OCI-LY1 (cell line): ENCODE data around the gene HIBADH.

Experiments
- H2AFZ ChIP-seq: fragments of 200-600 bp; sonication (generic), shearing (Covaris generic); 2 replicates; pipeline ENCODE4 v1.6.0; 2014; ENCODE audit warnings: antibody characterized with exemption, mild to moderate bottlenecking, low read length
- H3F3A ChIP-seq: fragments of 200-600 bp; sonication (generic), shearing (Covaris generic); 2 replicates; pipeline ENCODE4 v1.6.0; 2014; ENCODE audit warnings: mild to moderate bottlenecking, antibody characterized with exemption, low read length, moderate library complexity; ENCODE audit not compliant: insufficient read depth
- H3K27ac ChIP-seq: fragments of 200-600 bp; sonication (generic); 2 replicates; pipeline ENCODE4 v1.5.1; 2014; ENCODE audit warnings: low read length, mixed run types, mild to moderate bottlenecking, low read depth; ENCODE audit not compliant: poor library complexity, severe bottlenecking
- H3K27me3 ChIP-seq: fragments of 200-600 bp; sonication (generic); 2 replicates; pipeline ENCODE4 v1.6.0; 2014; ENCODE audit warnings: antibody characterized with exemption, mild to moderate bottlenecking, low read length, moderate library complexity; ENCODE audit not compliant: insufficient read depth
- H3K36me3 ChIP-seq: fragments of 200-600 bp; sonication (generic); 2 replicates; pipeline ENCODE4 v1.6.1; 2014; ENCODE audit warnings: mild to moderate bottlenecking, antibody characterized with exemption, low read length, moderate library complexity, mixed read lengths; ENCODE audit not compliant: insufficient read depth
- H3K4me1 ChIP-seq: fragments of 200-600 bp; sonication (generic); 2 replicates; pipeline ENCODE4 v1.5.1; 2014; ENCODE audit warnings: mild to moderate bottlenecking, low read length, moderate library complexity; ENCODE audit not compliant: insufficient read depth, severe bottlenecking
- H3K4me2 ChIP-seq: fragments of 200-600 bp; sonication (generic), shearing (Covaris generic); 2 replicates; pipeline ENCODE4 v1.6.1; 2014; ENCODE audit warnings: low read length
- H3K4me3 ChIP-seq: fragments of 200-600 bp; sonication (generic); 2 replicates; pipeline ENCODE4 v1.5.1; 2014; ENCODE audit warnings: low read length, low read depth, mild to moderate bottlenecking, mixed read lengths; ENCODE audit not compliant: poor library complexity, severe bottlenecking
- H3K79me2 ChIP-seq: fragments of 200-600 bp; shearing (Covaris generic); 2 replicates; pipeline ENCODE4 v1.6.1; 2016; ENCODE audit warnings: mixed run types, low read length, mixed read lengths; ENCODE audit not compliant: insufficient read depth
- H3K9ac ChIP-seq: fragments of 200-600 bp; sonication (generic), shearing (Covaris generic); 2 replicates; pipeline ENCODE4 v1.6.1; 2014; ENCODE audit warnings: mild to moderate bottlenecking, low read length, mixed read lengths
- H3K9me2 ChIP-seq: fragments of 200-600 bp; sonication (generic), shearing (Covaris generic); 2 replicates; pipeline ENCODE4 v1.6.1; 2014; ENCODE audit warnings: low read depth, mild to moderate bottlenecking, low read length, mixed read lengths
- H3K9me3 ChIP-seq: fragments of 200-600 bp; shearing (Covaris generic); 2 replicates; pipeline ENCODE4 v1.6.1; 2014; ENCODE audit warnings: low read length, mixed read lengths
- H4K20me1 ChIP-seq: fragments of 200-600 bp; sonication (generic), shearing (Covaris generic); 2 replicates; pipeline ENCODE4 v1.6.0; 2016; ENCODE audit warnings: mild to moderate bottlenecking, low read length; ENCODE audit not compliant: insufficient read depth
- EZH2 ChIP-seq: fragments of 200-600 bp; sonication (generic), shearing (Covaris generic); IDR thresholded peaks from 2 replicates; pipeline ENCODE4 v1.8.0; 2017; ENCODE audit warnings: borderline replicate concordance, mixed run types, mild to moderate bottlenecking, antibody characterized with exemption, low read length, moderate library complexity, mixed read lengths
- TF ChIP-seq, protein P1 (sequence below): fragments of 200-600 bp; sonication (generic), shearing (Covaris generic); IDR thresholded peaks from 2 replicates; pipeline ENCODE4 v1.5.1; 2017; ENCODE audit warnings: mild to moderate bottlenecking, antibody characterized with exemption, low read length, moderate library complexity, mixed read lengths

The HIBADH gene

GRCh38 chr7:27487509-27487908, 175.2 kb downstream of the HIBADH start:
- no peak overlapping the region for H3K27ac ChIP-seq
- no peak overlapping the region for H3K4me3 ChIP-seq
- no peaks in the 10 kb centered on the region for H3F3A ChIP-seq
- H3K4me2 ChIP-seq = no peak overlapping the region
- no peaks in the 10 kb centered on the region for H3K9me2 ChIP-seq
- no peaks in the 10 kb centered on the region for H3K79me2 ChIP-seq
- H2AFZ ChIP-seq = no peak overlapping the region
- H3K9me3 ChIP-seq = no peaks in the 10 kb centered on the region
- no peaks in the 10 kb centered on the region; the same call in 1 of the 2 replicates for H3K27me3 ChIP-seq
- no peaks in the 10 kb centered on the region for H3K4me1 ChIP-seq
- no peaks in the 10 kb centered on the region for H4K20me1 ChIP-seq
- no peaks in the 10 kb centered on the region for H3K36me3 ChIP-seq
- no peak overlapping the region for H3K9ac ChIP-seq
- TF ChIP-seq EZH2 = no peak
- TF ChIP-seq, protein P1, sequence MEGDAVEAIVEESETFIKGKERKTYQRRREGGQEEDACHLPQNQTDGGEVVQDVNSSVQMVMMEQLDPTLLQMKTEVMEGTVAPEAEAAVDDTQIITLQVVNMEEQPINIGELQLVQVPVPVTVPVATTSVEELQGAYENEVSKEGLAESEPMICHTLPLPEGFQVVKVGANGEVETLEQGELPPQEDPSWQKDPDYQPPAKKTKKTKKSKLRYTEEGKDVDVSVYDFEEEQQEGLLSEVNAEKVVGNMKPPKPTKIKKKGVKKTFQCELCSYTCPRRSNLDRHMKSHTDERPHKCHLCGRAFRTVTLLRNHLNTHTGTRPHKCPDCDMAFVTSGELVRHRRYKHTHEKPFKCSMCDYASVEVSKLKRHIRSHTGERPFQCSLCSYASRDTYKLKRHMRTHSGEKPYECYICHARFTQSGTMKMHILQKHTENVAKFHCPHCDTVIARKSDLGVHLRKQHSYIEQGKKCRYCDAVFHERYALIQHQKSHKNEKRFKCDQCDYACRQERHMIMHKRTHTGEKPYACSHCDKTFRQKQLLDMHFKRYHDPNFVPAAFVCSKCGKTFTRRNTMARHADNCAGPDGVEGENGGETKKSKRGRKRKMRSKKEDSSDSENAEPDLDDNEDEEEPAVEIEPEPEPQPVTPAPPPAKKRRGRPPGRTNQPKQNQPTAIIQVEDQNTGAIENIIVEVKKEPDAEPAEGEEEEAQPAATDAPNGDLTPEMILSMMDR = no peak

DNA sequence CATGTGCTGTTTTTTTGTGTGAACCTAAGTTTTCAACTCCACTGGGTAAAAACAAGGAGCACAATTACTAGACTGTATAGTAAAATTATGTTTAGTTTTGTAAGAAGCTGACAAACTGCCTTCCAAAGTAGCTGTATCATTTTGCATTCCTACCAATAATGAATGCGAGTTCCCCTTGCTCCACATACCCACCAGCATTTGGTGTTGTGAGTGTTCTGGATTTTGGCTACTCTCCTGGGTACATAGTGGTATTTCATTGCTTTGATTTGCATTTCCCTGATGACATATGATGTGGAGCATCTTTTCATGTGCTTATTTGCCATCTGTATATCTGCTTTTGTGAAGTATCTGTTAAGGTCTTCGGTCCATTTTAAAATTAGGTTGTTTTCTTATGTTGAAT, 178.2 kb downstream of the HIBADH start:
- no peaks in the 10 kb centered on the region for H3K36me3 ChIP-seq
- no peaks in the 10 kb centered on the region; the same call in 1 of the 2 replicates for H3K27me3 ChIP-seq
- no peaks in the 10 kb centered on the region for H3K79me2 ChIP-seq
- TF ChIP-seq EZH2 = no peak
- TF ChIP-seq, protein P1 = no peak
- no peaks in the 10 kb centered on the region for H3K4me1 ChIP-seq
- no peak overlapping the region for H3K9ac ChIP-seq
- H3K9me2 ChIP-seq = no peaks in the 10 kb centered on the region
- H3K9me3 ChIP-seq = no peaks in the 10 kb centered on the region
- no peaks in the 10 kb centered on the region for H4K20me1 ChIP-seq
- H3K4me2 ChIP-seq = no peak overlapping the region
- H2AFZ ChIP-seq = no peak overlapping the region
- H3F3A ChIP-seq = no peaks in the 10 kb centered on the region
- no peak overlapping the region for H3K27ac ChIP-seq
- no peak overlapping the region for H3K4me3 ChIP-seq

DNA sequence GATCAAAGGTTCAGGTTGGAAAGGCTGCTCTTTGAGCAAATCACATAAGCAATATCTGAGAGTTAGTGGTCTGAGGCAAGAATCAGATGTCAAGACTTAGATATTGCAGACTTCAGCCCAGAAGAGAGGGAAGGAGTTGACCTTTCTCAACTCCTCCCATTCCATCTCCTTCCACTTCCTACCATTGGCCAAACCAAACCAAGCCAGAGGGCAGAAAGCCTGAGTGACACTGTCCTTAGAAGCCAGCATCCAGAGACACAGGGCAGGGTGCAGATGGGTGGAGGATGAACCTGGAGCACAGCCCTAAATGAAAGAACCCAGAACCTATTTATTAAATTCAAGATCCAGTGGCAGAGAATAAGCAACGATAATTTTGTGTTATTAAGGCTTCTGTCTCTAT, 180.5 kb downstream of the HIBADH start:
- Histone ChIP-seq H3K4me1 (no peaks in the 10 kb centered on the region), H3K27me3 (no peaks in the 10 kb centered on the region), H3K27ac (no peak overlapping the region), H3K36me3 (no peaks in the 10 kb centered on the region), H2AFZ (no peak overlapping the region), H3K4me2 (no peak overlapping the region), H3F3A (no peaks in the 10 kb centered on the region), H3K79me2 (no peaks in the 10 kb centered on the region), H3K9me3 (no peaks in the 10 kb centered on the region), H3K9me2 (no peaks in the 10 kb centered on the region), H3K4me3 (no peak overlapping the region), H3K9ac (no peak overlapping the region), H4K20me1 (no peaks in the 10 kb centered on the region)
- TF ChIP-seq EZH2 = no peak
- TF ChIP-seq, protein P1 = no peak
